Testis (tissue), 3 donors: ENCODE results near the gene CALHM3. TPM values are rescaled to one million over a fixed set of nuclear protein-coding genes. Genes with fewer than 3 reads are reported as not detected.

Source experiments
- DNase-seq: peaks from one replicate; pipeline ENCODE4 v3.0.0-alpha.2; 2019
- H3K27ac ChIP-seq, 2 donors: fragments of 200-600 bp; sonication (generic); one replicate each; pipeline ENCODE4 v1.5.1; 2019
- H3K27me3 ChIP-seq: fragments of 200-600 bp; sonication (generic); one replicate; pipeline ENCODE4 v1.5.1; 2019
- H3K36me3 ChIP-seq: fragments of 200-600 bp; sonication (generic); one replicate; pipeline ENCODE4 v1.5.1; 2017; ENCODE audit warnings: low read depth; ENCODE audit errors: missing control alignments
- H3K4me1 ChIP-seq: fragments of 200-600 bp; sonication (generic); one replicate; pipeline ENCODE4 v1.5.1; 2019
- H3K4me3 ChIP-seq, 2 donors: fragments of 200-600 bp; sonication (generic); one replicate each; pipeline ENCODE4 v1.5.1; 2017 to 2019
- H3K9me3 ChIP-seq: fragments of 200-600 bp; sonication (generic); one replicate; pipeline ENCODE4 v1.5.1; 2017
- CTCF ChIP-seq, 3 experiments: fragments of 450-650 bp in 2 of 3; fragments of 200-600 bp in 1 of 3; sonication (generic) in 1 of 3; IDR thresholded peaks; one replicate each; pipeline ENCODE4 v1.5.1; 2016 to 2019; ENCODE audit warnings: antibody characterized with exemption in 3 of 3, mild to moderate bottlenecking in 2 of 3, moderate library complexity in 1 of 3
- POLR2A ChIP-seq: fragments of 450-650 bp; IDR thresholded peaks from one replicate; pipeline ENCODE4 v1.6.1; 2017; ENCODE audit warnings: antibody characterized with exemption, mild to moderate bottlenecking, moderate library complexity
- WGBS, 2 donors: methylation state at CpG; one replicate each; pipeline ENCODE4 v1.1.5; 2018; 5-methylcytosine and 5-hydroxymethylcytosine counted together
- intact Hi-C: fragments of 100-400 bp; cut with DNase I; formaldehyde crosslinking; loops from one replicate; pipeline ENCODE4 v1.15.1; 2023; ENCODE audit warnings: low total_unique reads
- polyA plus RNA-seq: library from polyadenylated mRNA; stranded (reverse); fragments of 350-450 nt; fragmentation: Illumina TruSeq; extraction: RNeasy Lipid Tissue Mini Kit (QIAGEN cat#74804); gene quantifications from one replicate; pipeline ENCODE4 v1.2.3, GENCODE V29; 2014; ENCODE audit warnings: low read depth, low replicate concordance; ENCODE audit not compliant: insufficient read depth
- total RNA-seq, 2 donors: library from RNA; depleted of rRNA; stranded (reverse); fragments of >200 nt; gene quantifications; one replicate each; pipeline ENCODE4 v1.2.3, GENCODE V29; 2016

CALHM3 gene
- total and polyA plus RNA-seq, 3 donors from 2014 or later = 0.39 to 0.93 (median 0.88) TPM

- Histone ChIP-seq H3K27ac (no peak overlapping the region), H3K27me3 (no peaks in the 10 kb centered on the region), H3K36me3 (no peaks in the 10 kb centered on the region), H3K4me3 (no peak overlapping the region), H3K9me3 (no peaks in the 10 kb centered on the region), H3K4me1 (peaks cover 6% of the 10 kb centered on the region)
- intact Hi-C loops = no loop called here
- TF ChIP-seq CTCF (IDR thresholded peaks at IDR 0.05) (no peak), POLR2A (no peak)
- WGBS, 2 donors = 79 to 83% methylated on average over 13 of the region's 13 CpGs
- peak; percentile 9 for DNase-seq
Measured at GRCh38 chr10:103512591-103513379, 33.7 kb upstream of the CALHM3 start.

- intact Hi-C loops = no loop called here
- H3K9me3 ChIP-seq = no peaks in the 10 kb centered on the region
- DNase-seq = peak; percentile 4
- H3K36me3 ChIP-seq = no peaks in the 10 kb centered on the region
- H3K4me3 ChIP-seq = no peak overlapping the region
- no peaks in the 10 kb centered on the region for H3K27me3 ChIP-seq
- H3K27ac ChIP-seq = no peak overlapping the region
- TF ChIP-seq POLR2A (no peak), CTCF (IDR thresholded peaks at IDR 0.05) (no peak)
- peaks cover 6% of the 10 kb centered on the region for H3K4me1 ChIP-seq
Measured at GRCh38 chr10:103512166-103512565, 33.1 kb upstream of the CALHM3 start.

- H3K36me3 ChIP-seq = no peaks in the 10 kb centered on the region
- no peaks in the 10 kb centered on the region for H3K27me3 ChIP-seq
- no peak overlapping the region for H3K27ac ChIP-seq
- no peaks in the 10 kb centered on the region for H3K9me3 ChIP-seq
- intact Hi-C loops = no loop called here
- H3K4me1 ChIP-seq = peaks cover 6% of the 10 kb centered on the region
- no peak overlapping the region for H3K4me3 ChIP-seq
- 93 to 97% methylated on average over 10 of the region's 10 CpGs for WGBS, 2 donors
- DNase-seq = peak; percentile 11
- TF ChIP-seq POLR2A (no peak), CTCF (IDR thresholded peaks at IDR 0.05) (no peak)
Measured at GRCh38 chr10:103510791-103511752, 32.0 kb upstream of the CALHM3 start.

- Histone ChIP-seq H3K36me3 (no peaks in the 10 kb centered on the region), H3K27ac (no peak overlapping the region), H3K9me3 (no peaks in the 10 kb centered on the region), H3K4me1 (peaks cover 8% of the 10 kb centered on the region), H3K4me3 (no peak overlapping the region), H3K27me3 (no peaks in the 10 kb centered on the region)
- WGBS, 2 donors = 82 to 89% methylated on average over 4 to 8 of the region's 8 CpGs
- TF ChIP-seq POLR2A (no peak), CTCF (IDR thresholded peaks at IDR 0.05) (no peak)
- peak; percentile 10 for DNase-seq
- intact Hi-C loops = no loop called here
Measured at GRCh38 chr10:103510046-103510685, 31.1 kb upstream of the CALHM3 start.
